Measurements from ENCODE around the gene SLC52A3.
"Not testable (repeated sequence)": the region's sequence is repeated elsewhere in the genome, so short reads cannot be mapped to it uniquely, and the experiment has no call there.

The SLC52A3 gene

GRCh38 chr20:768426-768978 lies at the start of gene SLC52A3:
TSS of gene SLC52A3 (minus strand) at chr20:768500. CDS start at chr20:765774, 2,726 bp downstream.
- no peak for DNase-seq

DNA sequence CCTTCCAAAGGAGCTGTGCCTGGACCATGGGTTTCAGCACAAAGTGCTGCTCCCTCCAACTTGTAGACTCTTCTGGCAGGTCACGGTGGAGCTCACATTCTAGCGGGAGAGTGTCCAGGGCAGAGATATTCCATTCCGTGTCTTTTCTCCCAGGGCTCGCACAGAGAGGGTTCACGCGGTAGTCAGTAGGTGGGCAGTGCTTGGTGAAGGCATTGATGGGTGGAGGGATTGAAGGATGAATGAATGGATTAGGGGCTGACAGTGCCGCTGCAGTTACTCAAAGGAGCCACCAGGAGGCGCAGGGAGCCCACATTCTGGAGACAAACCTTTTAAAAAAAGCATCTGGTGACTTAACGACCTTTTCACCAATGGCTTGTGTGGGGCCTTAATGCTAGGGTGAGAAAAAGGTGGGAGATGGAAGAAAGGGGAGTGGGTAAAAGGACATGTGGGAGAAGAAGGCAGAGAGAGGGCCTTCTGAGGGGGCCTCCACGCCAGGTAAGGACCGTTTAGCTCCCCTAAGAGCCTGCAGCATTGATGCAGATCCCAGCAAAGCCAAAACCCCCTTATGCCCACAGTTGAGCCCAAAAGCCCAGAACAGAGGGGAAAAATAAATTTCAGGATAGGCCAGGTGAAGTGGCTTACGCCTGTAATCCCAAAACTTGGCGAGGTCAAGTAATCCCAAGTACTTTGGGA lies 47.8 kb upstream of the SLC52A3 start:
- DNase-seq = peak; percentile 70

- DNase-seq = no peak
These were observed 46.9 kb upstream of the SLC52A3 start for GRCh38 chr20:815226-815625.

DNA sequence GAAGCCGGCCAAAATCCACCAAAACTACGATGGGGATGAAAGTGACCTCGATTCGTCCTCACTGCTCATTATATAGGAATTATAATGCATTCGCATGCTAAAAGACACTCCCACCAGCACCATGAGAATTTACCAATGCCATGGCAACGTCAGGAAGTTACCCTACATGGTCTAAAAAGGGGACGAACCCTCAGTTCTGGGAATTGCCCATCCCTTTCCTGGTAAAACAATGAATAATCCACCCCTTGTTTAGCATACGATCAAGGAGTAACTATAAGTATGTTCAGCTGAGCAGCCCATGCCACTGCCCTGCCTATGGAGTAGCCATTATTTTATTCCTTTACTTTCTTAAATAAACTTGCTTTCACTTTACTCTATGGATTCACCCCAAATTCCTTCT lies 45.1 kb upstream of the SLC52A3 start:
- DNase-seq = no peak

- not testable (repeated sequence) for DNase-seq
These were observed 44.1 kb upstream of the SLC52A3 start for GRCh38 chr20:812435-812814.

DNA sequence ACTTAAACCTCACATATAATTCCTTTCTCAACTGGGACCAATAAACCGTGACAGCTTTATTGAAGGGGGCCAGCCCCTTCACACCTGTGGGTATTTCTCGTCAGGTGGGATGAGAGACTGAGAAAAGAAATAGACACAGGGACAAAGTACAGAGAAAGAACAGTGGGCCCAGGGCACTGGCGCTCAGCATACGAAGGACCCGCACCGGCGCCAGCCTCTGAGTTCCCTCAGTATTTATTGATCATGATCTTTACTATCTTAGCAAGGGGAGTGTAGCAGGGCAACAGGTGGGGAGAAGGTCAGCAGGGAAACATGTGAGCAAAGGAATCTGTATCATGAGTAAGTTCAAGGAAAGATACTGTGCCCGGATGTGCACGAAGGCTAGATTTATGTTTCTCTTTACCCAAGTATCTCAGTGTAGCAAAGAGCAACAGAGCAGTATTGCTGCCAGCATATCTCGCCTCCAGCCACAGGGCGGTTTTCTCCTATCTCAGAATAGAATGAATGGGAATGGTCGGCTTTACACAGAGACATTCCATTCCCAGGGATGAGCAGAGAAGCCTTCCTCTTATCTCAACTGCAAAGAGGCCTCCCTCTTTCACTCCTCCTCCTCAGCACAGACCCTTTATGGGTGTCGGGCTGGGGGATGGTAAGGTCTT lies 43.6 kb upstream of the SLC52A3 start:
- not testable (repeated sequence) for DNase-seq

- DNase-seq = no peak
These were observed 37.4 kb upstream of the SLC52A3 start for GRCh38 chr20:805713-806112.

DNA sequence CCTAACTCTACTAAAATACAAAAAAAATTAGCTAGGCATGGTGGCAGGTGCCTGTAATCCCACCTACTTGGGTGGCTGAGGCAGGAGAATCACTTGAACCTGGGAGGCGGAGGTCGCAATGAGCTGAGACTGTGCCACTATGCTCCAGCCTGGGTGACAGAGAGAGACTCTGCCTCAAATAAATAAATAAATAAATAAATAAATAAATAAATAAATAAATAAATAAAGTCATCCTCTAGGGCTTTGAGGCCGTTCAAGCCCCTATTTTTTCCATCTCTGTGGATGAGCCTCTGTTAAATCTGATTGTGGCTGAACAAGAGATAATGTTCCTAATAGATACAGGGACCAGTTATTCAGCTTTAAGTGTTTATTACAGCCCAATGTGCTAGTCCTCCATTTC lies 33.4 kb upstream of the SLC52A3 start:
- no peak for DNase-seq

- not testable (repeated sequence) for DNase-seq
These were observed 31.7 kb upstream of the SLC52A3 start for GRCh38 chr20:800026-800425.

GRCh38 chr20:798746-799145 lies 30.4 kb upstream of the SLC52A3 start:
- DNase-seq = not testable (repeated sequence)

DNA sequence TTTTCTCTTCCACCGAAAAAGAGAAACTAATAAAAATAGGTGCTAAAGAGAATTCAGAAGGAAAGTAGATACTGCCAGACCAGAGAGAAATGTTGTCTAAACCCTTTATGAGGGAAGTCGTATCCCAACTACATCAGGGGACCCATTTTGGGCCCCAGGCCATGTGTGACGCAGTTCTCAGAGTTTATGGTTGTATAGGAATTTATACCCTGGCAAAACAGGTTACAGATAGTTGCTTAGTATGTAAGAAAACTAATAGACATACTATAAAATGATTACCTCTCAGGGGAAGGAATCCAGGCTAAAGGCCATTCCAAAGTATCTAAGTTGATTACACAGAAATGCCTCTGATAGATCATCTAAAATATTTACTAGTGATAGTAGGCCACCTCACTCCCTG lies 28.6 kb upstream of the SLC52A3 start:
- no peak for DNase-seq

- DNase-seq = no peak
These were observed 23.9 kb upstream of the SLC52A3 start for GRCh38 chr20:792248-792647.

DNA sequence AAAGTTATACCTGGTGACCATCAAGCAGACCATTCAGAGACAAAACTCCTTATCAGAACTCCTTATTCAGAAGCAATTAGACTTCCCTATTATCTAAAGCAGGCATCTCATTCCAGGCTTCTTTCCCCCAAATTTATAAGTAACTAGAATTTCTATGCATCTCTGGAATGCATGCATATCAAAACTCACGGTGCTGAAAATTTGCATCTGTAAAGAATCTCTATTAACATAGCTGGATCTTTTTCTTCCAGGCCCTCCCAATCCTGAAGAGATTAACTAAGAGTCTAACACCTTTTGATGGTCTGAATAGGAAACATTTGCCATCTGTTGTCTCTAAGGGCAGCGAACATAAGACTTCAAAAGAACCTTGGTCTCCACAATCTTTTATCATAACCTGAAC lies 22.8 kb upstream of the SLC52A3 start:
- no peak for DNase-seq

DNA sequence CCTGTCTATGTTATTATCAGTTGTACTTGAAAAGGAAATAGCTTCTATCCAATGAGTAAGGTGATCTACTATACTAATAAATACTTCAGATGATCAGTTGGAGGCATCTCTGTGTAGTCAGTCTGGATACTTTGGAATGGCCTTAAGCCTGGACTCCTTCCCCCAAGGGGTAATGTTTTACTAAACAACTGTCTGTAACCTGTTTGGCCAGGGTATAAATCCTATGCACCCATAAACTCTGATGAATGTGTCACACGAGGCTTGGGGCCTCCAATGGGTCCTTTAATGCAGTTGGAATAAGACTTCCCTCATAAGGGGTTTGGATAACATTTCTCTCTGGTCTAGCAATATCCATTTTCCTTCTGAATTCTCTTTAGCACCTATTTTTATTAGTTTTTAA lies 19.5 kb upstream of the SLC52A3 start:
- no peak for DNase-seq

- DNase-seq = no peak
These were observed 11.5 kb upstream of the SLC52A3 start for GRCh38 chr20:779771-780170.

DNA sequence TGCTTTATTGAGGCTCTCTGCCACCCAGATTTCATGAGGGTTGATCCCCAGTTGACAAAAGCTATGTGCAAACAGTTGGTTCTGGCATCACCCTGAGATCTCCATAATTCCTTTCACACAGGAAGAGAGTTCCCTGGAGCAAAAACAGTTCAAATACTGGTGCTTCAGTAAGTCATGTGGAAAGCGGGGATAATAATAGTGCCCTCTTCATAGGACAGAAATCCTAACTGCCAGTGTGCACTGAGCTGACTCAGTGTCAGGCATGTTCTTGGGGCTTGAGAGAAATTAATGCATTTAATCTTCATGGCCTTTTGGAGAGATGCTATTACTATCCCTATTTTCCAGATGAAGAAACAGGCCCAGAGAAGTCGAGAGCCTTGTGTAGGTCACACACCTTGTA lies 7.9 kb upstream of the SLC52A3 start:
- DNase-seq = no peak

DNA sequence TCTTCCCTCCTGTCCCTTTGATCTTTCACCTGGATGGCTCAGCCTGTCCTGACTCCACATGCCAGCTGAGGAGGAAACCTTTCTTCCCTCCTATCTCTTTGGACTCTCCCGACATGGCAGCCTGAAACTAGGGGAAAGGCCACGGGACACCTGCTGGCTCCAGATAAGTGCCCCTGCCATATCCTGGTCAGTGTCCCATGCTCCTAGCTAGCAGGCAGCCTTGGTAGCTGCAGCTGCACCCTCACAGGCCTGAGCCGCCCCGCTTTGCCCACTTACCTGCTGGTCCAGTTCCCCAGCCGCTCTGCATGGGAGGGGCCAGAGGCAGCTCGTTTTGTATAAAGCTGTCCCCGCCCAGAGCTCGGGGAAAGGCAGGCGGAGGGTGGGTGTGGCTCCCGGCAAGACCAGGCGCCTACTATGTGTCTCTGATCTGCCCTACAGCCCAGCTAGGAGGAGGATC lies 7.4 kb upstream of the SLC52A3 start:
- no peak for DNase-seq

DNA sequence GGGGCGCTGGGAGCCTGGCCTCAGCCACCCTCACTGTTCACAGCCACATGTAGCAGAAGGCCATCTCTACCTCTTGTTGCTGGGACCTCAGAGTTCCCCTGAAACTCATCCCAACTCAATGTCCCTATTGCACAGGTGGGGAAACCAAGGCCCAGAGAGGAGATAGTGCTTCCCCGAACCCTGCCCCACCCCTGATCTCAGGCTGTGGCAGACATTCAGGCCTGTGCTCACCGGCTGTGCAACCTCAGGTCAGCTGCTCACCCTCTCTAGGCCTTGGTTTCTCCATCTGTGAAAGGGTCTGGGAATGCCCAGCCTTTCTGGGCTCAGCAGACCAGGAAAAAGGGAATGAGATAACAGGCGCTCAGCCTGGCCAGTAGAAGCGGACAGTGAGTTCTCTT lies 6.4 kb upstream of the SLC52A3 start:
- no peak for DNase-seq

GRCh38 chr20:774016-774659 lies 5.8 kb upstream of the SLC52A3 start:
- no peak for DNase-seq

GRCh38 chr20:772806-773205 lies 4.5 kb upstream of the SLC52A3 start:
- DNase-seq = no peak

DNA sequence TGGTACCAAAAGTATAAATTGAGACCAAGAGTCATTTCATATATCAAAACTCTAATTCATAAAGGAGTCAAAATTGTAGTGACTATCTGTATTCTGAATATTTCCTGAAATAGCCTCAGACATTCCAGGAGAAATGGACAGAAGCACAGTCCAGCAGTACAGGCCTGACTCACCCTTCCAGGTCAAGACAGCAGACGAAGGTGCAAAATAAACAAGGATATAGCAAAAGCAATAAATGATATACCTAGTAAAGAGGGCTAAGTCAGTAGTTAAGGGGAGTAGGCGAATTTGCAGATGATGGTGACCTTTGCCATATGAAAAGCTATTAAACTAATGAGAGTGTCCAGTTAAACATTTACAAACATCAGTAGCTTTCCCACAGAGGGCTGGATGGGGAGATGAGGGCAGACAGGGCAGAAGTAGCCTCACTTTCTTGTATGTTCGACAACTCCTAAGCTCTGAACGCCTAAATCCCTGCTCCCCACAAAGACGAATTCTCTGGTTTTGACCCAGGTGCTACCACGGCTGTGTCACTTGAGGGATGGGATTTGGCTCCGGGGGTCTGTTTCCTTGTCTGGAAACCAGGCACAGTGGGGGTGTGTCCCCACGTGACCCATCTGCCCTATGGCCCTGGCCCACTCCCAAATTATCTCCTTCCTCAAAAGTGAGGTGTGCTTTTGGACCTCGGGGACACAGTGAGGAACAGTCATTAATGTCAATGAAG lies 3.6 kb upstream of the SLC52A3 start:
- DNase-seq = no peak

DNA sequence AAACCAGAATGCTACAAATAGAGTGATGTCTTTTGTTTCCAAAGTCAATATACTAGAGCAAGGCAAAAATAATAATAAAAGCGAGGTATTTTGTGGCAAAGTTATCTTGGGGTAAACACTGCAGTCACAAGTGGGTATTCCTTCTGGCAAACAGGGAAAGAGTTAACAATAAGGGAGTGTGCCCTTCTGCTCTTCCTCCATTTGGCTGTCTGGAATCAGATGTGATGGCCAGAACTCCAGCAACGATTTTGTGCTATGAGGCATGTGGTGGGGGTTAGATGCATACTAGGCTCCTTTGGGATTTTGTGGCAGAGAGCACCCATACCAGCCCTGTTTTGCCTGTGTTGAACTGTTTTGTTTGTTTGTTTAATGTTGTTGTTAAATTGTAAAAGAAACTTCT lies 2.4 kb upstream of the SLC52A3 start:
- no peak for DNase-seq

DNA sequence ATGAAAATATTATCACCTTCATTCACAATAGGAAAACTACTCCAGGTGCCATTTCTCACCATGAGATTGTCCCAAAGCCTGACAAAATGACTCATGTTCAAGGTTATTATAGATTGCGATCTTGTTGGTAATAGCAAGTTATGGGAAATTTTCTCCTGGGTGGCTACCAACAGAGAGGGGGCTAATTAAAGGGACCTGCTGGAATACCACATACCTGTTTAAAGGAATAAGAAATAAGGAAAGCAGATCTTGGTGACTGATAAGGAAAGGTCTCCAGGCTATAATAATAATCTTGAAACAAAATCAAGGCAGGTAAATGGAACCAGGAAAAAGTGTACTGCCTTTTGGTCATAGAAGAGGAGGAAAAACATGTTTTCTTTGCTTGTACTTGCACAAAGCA lies 1.4 kb downstream of the SLC52A3 start:
- DNase-seq = no peak
